ENCODE results near the gene RGS10.

- TF ChIP-seq POLR2A (IDR thresholded peaks at IDR 0.05; ENCODE audit: low read length) (no peak), GATA1 (IDR thresholded peaks at IDR 0.05; ENCODE audit: low read depth, low read length) (no peak)
These were observed 73.8 kb downstream of the RGS10 start for GRCh38 chr10:119468542-119469324.
